GM18861 (cell line): ENCODE results near the gene PIMREG.

Source experiments
- ATAC-seq: cut with Tn5 transposase; IDR thresholded peaks from one replicate; pipeline ENCODE4 v1.9.1; 2021; ENCODE audit not compliant: unreplicated experiment

PIMREG gene

GRCh38 chr17:6497496-6498221 lies 53.4 kb downstream of the PIMREG start:
- no peak for ATAC-seq

- ATAC-seq: no peak
These were observed 54.1 kb downstream of the PIMREG start for GRCh38 chr17:6498356-6498755.

GRCh38 chr17:6498901-6499540 lies 54.8 kb downstream of the PIMREG start:
- no peak for ATAC-seq
